Glutamatergic neuron (in vitro differentiated cells): ENCODE data around the gene PRPF4. TPM values are rescaled to one million over a fixed set of nuclear protein-coding genes. Genes with fewer than 3 reads are reported as not detected.

Source experiments
- DNase-seq: peaks from one replicate; pipeline ENCODE4 v3.0.0; 2022
- H3K27ac Mint-ChIP-seq: one replicate; pipeline ENCODE4 v1.8.0; 2020; ENCODE audit warnings: mild to moderate bottlenecking, mixed read lengths, inconsistent platforms; ENCODE audit not compliant: unreplicated experiment
- H3K27me3 Mint-ChIP-seq: one replicate; pipeline ENCODE4 v1.8.0; 2020; ENCODE audit warnings: mild to moderate bottlenecking, moderate library complexity, mixed read lengths, inconsistent platforms; ENCODE audit not compliant: unreplicated experiment
- H3K36me3 Mint-ChIP-seq: one replicate; pipeline ENCODE4 v1.8.0; 2020; ENCODE audit warnings: mild to moderate bottlenecking, mixed read lengths, inconsistent platforms; ENCODE audit not compliant: unreplicated experiment
- H3K4me1 Mint-ChIP-seq: one replicate; pipeline ENCODE4 v1.8.0; 2020; ENCODE audit warnings: mild to moderate bottlenecking, low read depth, mixed read lengths, inconsistent platforms; ENCODE audit not compliant: unreplicated experiment
- H3K4me3 Mint-ChIP-seq: one replicate; pipeline ENCODE4 v1.8.0; 2020; ENCODE audit warnings: mild to moderate bottlenecking, mixed read lengths, inconsistent platforms; ENCODE audit not compliant: unreplicated experiment
- H3K9me3 Mint-ChIP-seq: one replicate; pipeline ENCODE4 v1.8.0; 2020; ENCODE audit warnings: mild to moderate bottlenecking, moderate library complexity, mixed read lengths, inconsistent platforms; ENCODE audit not compliant: unreplicated experiment
- total RNA-seq: library from RNA; stranded (reverse); fragmentation: NEBNext Ultra II Directional; extraction: Animal tissue kit (Norgen Biotek cat#: 25700); gene quantifications from one replicate; pipeline ENCODE4 v1.2.1, GENCODE V29; 2021; ENCODE audit not compliant: unreplicated experiment
- TF ChIP-seq, protein P1 (sequence below): fragments of 200-600 bp; sonication (generic); IDR thresholded peaks from one replicate; pipeline ENCODE4 v1.5.0; 2021; ENCODE audit not compliant: partially characterized antibody, unreplicated experiment

The PRPF4 gene
- total RNA-seq, 1 donor from 2014 or later, result 21.9 TPM

DNA sequence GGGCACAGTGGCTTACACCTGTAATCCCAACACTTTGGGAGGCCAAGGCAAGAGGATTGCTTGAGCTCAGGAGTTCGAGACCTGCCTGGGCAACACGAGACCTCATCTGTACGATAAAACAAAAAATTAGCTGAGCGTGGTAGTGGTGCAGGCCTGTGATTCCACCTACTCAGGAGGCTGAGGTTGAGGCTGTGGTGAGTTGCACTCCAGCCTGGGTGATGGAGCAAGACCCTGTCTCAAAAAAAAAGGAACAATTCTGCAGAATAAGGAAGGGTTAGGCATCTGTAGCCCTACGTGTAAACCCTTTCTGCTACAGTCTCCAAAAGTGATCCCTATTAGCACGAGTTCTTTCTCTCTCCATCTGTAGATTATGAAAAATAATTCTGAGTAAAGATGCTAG lies 20.0 kb upstream of the PRPF4 start:
- DNase-seq, result no peak
- no peak overlapping the region for H3K27ac Mint-ChIP-seq
- TF ChIP-seq, protein P1, sequence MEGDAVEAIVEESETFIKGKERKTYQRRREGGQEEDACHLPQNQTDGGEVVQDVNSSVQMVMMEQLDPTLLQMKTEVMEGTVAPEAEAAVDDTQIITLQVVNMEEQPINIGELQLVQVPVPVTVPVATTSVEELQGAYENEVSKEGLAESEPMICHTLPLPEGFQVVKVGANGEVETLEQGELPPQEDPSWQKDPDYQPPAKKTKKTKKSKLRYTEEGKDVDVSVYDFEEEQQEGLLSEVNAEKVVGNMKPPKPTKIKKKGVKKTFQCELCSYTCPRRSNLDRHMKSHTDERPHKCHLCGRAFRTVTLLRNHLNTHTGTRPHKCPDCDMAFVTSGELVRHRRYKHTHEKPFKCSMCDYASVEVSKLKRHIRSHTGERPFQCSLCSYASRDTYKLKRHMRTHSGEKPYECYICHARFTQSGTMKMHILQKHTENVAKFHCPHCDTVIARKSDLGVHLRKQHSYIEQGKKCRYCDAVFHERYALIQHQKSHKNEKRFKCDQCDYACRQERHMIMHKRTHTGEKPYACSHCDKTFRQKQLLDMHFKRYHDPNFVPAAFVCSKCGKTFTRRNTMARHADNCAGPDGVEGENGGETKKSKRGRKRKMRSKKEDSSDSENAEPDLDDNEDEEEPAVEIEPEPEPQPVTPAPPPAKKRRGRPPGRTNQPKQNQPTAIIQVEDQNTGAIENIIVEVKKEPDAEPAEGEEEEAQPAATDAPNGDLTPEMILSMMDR, result no peak
- H3K36me3 Mint-ChIP-seq, result peaks cover 4% of the 10 kb centered on the region
- no peak overlapping the region for H3K4me3 Mint-ChIP-seq
- no peaks in the 10 kb centered on the region for H3K27me3 Mint-ChIP-seq
- no peaks in the 10 kb centered on the region for H3K9me3 Mint-ChIP-seq
- H3K4me1 Mint-ChIP-seq, result no peaks in the 10 kb centered on the region

DNA sequence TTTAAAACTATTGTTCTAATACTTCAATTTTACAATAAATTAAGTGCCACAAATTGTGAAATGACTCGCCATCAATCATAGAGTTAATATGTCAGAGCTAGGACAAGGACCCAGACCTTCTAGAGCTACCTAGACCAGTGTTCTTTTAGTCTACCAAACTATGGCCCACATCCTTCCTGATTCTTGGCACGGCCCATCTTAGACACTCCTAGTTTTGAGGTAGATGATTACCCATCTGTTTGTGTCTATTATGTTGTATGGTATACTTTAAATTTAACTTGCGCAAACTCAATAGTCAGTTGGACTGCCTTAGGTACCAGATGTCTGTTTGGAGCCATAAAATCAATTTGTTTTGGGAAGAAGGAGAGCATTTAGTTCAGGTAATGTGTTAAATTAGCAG lies 17.6 kb upstream of the PRPF4 start:
- Mint-ChIP-seq H3K9me3 (no peaks in the 10 kb centered on the region), H3K4me1 (no peaks in the 10 kb centered on the region), H3K27ac (no peak overlapping the region), H3K4me3 (no peak overlapping the region), H3K36me3 (no peaks in the 10 kb centered on the region), H3K27me3 (peaks cover 1% of the 10 kb centered on the region)
- DNase-seq, result no peak
- TF ChIP-seq, protein P1, result no peak

DNA sequence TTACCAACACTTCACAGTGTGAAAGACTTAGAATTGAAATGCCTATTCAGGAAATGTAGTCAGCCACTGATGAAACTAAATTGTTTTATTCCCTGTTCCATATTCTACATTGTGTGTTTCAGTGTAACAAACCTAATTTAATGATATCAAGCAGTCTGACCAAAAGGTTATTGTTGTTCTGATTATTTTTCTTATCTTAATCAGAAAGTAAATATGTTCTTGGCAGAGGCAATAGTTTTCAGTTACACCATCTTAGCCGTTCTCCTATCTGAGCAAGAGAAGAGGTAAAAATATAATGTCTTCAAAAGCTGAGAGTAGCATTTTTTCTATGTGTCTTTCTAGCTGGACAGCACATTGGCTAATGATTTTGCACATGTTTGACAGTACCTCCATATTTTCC lies 17.2 kb upstream of the PRPF4 start:
- no peaks in the 10 kb centered on the region for H3K36me3 Mint-ChIP-seq
- H3K9me3 Mint-ChIP-seq, result no peaks in the 10 kb centered on the region
- peaks cover 1% of the 10 kb centered on the region for H3K27me3 Mint-ChIP-seq
- H3K27ac Mint-ChIP-seq, result no peak overlapping the region
- TF ChIP-seq, protein P1, result no peak
- no peak overlapping the region for H3K4me3 Mint-ChIP-seq
- no peak for DNase-seq
- H3K4me1 Mint-ChIP-seq, result no peaks in the 10 kb centered on the region

DNA sequence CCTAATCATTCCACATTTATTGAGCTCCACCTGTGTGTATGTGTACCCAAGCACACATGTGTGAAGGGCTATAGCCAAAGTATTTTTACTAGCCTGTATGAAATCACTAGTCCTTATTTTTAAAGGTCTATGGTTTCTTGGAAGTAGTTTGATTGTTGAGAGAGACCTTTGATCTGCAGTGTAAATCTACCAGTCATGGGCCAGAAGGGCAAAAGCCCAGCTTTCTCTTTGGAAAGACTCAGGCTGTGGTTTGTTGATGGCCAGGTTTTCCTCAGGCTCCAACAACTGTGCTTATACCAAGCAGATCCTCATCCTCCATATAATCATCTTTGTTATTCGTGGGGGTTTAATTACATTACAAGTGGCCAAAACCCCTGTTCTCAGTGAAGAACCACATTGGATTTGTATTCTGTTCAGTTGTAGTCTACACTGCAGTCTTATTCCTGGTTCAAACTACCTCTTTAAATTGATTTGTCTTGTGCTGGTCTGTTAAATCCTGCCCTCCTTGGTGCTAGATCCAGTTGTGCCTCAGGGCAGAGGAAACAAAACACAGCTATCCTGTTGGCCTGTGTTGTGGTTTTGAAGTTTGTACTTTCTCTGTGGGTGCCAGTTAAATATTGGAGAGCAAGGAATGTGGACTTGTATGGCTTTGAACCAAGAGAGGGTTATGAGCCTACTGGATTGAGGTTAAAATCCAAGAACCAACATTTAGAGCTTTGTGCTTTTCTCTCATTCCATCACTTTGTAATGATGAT lies 13.4 kb upstream of the PRPF4 start:
- H3K27me3 Mint-ChIP-seq, result peaks cover 1% of the 10 kb centered on the region
- H3K27ac Mint-ChIP-seq, result no peak overlapping the region
- H3K4me1 Mint-ChIP-seq, result no peaks in the 10 kb centered on the region
- TF ChIP-seq, protein P1, result no peak
- no peaks in the 10 kb centered on the region for H3K9me3 Mint-ChIP-seq
- H3K36me3 Mint-ChIP-seq, result no peaks in the 10 kb centered on the region
- no peak for DNase-seq
- H3K4me3 Mint-ChIP-seq, result no peak overlapping the region

- Mint-ChIP-seq H3K4me3 (no peak overlapping the region), H3K4me1 (no peaks in the 10 kb centered on the region), H3K9me3 (no peaks in the 10 kb centered on the region), H3K27me3 (peaks cover 1% of the 10 kb centered on the region), H3K27ac (no peak overlapping the region), H3K36me3 (no peaks in the 10 kb centered on the region)
- TF ChIP-seq, protein P1, result no peak
- DNase-seq, result no peak
These were observed 9.3 kb upstream of the PRPF4 start for GRCh38 chr9:113266174-113266573.
